Lower leg skin (tissue), 4 donors: ENCODE data around the gene APMAP. TPM values are rescaled to one million over a fixed set of nuclear protein-coding genes. Genes with fewer than 3 reads are reported as not detected.

Source experiments
- DNase-seq, 2 donors: peaks; one replicate each; pipeline ENCODE4 v3.0.0-alpha.2; 2019; ENCODE audit warnings: low spot score in 2 of 2
- H3K4me3 ChIP-seq: fragments of 200-600 bp; sonication (generic); 2 replicates; pipeline ENCODE4 v1.5.1; 2017; ENCODE audit warnings: mild to moderate bottlenecking, low read depth; ENCODE audit not compliant: poor library complexity, severe bottlenecking
- POLR2A ChIP-seq, 2 donors: fragments of 450-650 bp; IDR thresholded peaks; one replicate each; pipeline ENCODE4 v1.6.1; 2016 to 2017; ENCODE audit warnings: antibody characterized with exemption in 2 of 2, mild to moderate bottlenecking in 1 of 2, moderate library complexity in 1 of 2
- WGBS, 2 donors: methylation state at CpG; one replicate each; pipeline ENCODE4 v1.1.5; 2018; 5-methylcytosine and 5-hydroxymethylcytosine counted together
- intact Hi-C: fragments of 100-400 bp; cut with DNase I; formaldehyde crosslinking; loops from one replicate; pipeline ENCODE4 v1.15.0; 2023; ENCODE audit warnings: low total_unique reads
- total RNA-seq, 4 donors: library from RNA; depleted of rRNA; stranded (reverse); fragments of >200 nt; gene quantifications; one replicate each; pipeline ENCODE4 v1.1.0, GENCODE V29; 2016
- TF ChIP-seq, protein P1 (sequence below), 3 donors: fragments of 450-650 bp; IDR thresholded peaks; one replicate each; pipeline ENCODE4 v1.5.1; 2016; ENCODE audit warnings: antibody characterized with exemption in 3 of 3, mild to moderate bottlenecking in 3 of 3, moderate library complexity in 2 of 3

The APMAP gene
- total RNA-seq, 4 donors from 2014 or later, result 34.4 to 88.7 (median 52.6) TPM

DNA sequence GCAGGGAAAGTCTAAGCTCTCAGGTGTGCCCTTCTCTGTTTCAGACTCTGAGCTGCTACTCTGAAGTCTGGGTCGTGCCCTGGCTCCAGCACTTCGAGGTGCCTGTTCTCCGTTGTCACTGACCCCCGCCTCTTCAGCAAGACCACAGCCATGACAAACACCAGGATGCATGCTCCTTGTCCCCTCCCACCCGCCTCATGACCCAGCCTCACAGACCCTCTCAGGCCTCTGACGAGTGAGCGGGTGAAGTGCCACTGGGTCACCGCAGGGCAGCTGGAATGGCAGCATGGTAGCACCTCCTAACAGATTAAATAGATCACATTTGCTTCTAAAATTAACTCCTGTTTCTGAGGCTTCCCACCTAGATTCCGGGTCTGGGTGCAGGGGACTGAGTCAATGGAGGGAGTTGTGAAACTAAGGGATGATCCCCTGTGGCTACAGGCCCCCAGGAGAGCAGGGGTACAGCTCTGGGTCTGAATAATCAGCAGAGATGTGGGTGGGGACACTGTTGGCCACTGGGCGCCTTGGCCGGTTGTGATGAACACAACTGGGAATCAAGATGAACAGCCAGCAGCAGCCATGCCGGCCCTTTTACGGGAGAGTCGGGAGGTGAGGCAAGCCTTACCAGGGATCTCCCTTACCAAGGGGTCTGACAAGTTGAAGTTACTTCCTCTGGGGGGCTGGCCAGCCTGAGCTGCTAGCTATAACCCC lies 32.8 kb downstream of the APMAP start:
- DNase-seq, result peak in 1 of 2 donors; percentile 81
- no peak for TF ChIP-seq POLR2A (IDR thresholded peaks at IDR 0.05)
- TF ChIP-seq, protein P1, sequence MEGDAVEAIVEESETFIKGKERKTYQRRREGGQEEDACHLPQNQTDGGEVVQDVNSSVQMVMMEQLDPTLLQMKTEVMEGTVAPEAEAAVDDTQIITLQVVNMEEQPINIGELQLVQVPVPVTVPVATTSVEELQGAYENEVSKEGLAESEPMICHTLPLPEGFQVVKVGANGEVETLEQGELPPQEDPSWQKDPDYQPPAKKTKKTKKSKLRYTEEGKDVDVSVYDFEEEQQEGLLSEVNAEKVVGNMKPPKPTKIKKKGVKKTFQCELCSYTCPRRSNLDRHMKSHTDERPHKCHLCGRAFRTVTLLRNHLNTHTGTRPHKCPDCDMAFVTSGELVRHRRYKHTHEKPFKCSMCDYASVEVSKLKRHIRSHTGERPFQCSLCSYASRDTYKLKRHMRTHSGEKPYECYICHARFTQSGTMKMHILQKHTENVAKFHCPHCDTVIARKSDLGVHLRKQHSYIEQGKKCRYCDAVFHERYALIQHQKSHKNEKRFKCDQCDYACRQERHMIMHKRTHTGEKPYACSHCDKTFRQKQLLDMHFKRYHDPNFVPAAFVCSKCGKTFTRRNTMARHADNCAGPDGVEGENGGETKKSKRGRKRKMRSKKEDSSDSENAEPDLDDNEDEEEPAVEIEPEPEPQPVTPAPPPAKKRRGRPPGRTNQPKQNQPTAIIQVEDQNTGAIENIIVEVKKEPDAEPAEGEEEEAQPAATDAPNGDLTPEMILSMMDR (IDR thresholded peaks at IDR 0.05), result no peak
- no peak overlapping the region for H3K4me3 ChIP-seq
- intact Hi-C loops, result no loop called here
- 86 to 88% methylated on average over 11 to 13 of the region's 14 CpGs for WGBS, 2 donors

DNA sequence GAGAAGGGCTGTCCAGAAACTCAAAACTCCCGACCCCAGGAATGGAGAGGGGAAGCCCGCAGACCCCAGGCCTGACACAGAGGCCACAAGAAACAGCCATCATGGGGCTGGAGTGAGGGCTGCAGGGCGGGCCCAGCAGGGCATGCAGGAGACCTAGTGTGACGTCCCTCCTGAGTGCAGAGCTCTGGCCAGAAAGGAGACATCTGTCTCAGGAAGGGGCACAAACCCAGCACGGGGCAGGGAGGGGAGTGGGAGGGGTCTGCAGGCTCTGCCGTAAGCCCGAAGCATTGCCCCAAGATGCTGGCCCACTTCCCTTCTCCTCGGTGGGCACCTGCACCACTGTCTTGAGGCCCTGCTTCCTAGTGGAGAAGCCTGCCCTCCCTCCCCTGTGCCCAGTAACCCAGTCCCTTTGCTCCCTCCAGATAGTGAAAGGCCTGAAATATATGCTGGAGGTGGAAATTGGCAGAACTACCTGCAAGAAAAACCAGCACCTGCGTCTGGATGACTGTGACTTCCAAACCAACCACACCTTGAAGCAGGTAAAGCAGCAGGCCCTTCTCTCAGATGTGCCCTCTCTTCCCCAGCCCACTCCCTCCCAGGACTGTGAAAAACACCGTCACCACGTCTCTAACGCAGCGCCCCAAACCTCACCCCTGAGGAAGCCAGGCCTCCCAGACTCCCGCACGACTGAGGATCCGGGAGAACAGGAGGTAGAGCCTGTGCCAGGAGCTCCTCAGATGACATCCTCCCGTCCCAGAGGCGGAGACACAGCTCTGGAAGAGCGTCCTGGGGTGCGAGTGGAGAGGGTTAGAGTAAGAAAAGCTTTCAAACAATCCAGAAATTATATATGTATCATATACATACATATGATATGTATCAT lies 33.8 kb downstream of the APMAP start:
- intact Hi-C loops, result no loop called here
- WGBS, 2 donors, result 78 to 79% methylated on average over 20 of the region's 20 CpGs
- peak in 1 of 2 donors; percentile 63 for DNase-seq
- no peak overlapping the region for H3K4me3 ChIP-seq
- TF ChIP-seq, protein P1 (IDR thresholded peaks at IDR 0.05), result no peak
- TF ChIP-seq POLR2A (IDR thresholded peaks at IDR 0.05), result no peak

DNA sequence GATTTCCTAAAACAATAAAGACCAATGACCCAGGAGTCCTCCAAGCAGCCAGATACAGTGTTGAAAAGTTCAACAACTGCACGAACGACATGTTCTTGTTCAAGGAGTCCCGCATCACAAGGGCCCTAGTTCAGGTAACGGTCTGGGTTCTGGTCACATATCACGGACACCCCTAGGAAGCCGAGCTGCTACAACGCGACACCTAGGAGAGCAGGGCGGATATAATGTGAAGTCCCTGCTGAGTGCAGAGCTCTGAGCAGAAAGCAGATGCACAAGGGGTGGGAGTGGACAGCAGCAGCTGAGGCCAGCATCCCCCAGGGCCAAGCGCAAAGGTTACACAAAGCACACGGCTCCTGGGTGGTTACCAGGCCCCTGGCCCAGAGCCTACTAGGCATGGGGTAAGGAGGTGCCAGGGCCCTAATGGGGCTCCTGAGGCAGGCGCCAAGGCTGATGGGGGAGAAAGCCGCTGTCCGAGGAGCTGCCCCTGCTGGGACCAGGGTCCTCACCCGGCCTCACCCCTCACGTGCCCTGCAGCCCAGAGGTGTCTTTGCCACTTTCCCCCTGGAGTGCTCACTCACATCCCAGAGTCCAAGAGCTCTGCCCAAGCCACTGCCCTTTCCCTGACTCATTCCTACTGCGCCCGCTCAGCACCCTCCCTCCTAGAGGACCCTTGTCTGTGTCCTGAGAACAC lies 35.1 kb downstream of the APMAP start:
- no peak overlapping the region for H3K4me3 ChIP-seq
- 95% methylated on average over 16 to 17 of the region's 18 CpGs for WGBS, 2 donors
- intact Hi-C loops, result no loop called here
- TF ChIP-seq, protein P1 (IDR thresholded peaks at IDR 0.05), result no peak
- TF ChIP-seq POLR2A (IDR thresholded peaks at IDR 0.05), result no peak
- peak in 1 of 2 donors; percentile 68 for DNase-seq

DNA sequence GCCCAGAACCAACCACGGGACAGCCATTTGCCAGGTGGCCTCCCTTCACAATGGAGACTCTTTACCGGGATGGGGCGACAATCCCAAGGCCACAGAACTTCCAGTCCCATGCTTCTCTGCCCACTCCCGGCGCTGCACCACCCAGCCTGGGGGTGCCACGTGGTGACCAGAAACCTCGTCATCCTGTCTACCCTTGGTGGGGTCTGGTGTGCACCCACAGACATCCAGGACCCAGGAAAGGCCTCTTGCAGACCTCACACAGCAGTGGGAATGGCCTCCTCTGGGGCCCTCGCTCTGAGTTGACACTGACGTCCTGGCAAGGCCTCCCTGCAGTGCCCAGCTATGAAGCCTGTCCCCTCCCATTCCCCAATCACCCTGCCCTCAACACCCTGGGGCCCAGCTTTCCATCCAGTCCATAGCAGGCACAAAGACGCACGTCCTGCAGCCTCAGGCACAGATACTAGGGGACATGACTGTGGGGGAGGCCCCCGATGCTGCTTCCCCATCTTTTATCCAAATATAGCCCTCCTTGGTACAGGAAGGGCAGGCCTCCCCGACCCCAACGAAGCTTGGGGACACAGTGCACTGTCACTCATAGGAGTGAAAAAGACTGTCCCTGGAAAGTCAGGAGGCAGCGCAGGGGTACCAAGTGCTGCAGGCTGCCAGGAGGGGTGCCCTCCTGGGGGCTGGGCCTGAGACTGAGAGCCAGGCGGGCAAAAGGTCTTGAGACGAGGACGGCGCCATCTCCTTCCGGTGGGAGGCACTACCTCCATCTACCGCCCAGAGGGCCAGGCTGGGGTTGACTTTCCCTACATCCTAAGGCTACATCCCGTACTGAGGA lies 36.3 kb downstream of the APMAP start:
- WGBS, 2 donors, result 94 to 95% methylated on average over 22 of the region's 22 CpGs
- no peak overlapping the region for H3K4me3 ChIP-seq
- no peak for TF ChIP-seq POLR2A (IDR thresholded peaks at IDR 0.05)
- TF ChIP-seq, protein P1 (IDR thresholded peaks at IDR 0.05), result no peak
- intact Hi-C loops, result no loop called here
- DNase-seq, result peak in 1 of 2 donors; percentile 78

DNA sequence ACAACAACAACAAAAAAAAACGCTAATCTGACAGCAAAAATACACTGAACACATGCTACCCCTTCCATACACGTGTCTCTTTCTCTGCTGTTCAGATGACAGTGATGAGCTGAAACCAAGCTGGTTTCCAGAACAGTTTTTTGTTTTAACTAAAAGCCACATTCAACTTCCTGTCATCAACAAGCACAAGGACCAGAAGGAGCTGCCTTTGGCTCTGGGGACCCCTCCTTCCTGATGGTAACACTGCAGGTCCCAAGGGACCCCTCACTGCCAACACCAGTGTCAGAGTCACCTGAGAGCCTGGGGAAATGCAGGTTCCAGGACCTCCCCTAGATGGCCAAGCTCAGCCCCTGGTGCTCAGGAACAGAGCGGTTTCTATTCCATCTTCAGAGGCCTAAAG lies 37.5 kb downstream of the APMAP start:
- DNase-seq, result peak in 1 of 2 donors; percentile 28
- intact Hi-C loops, result no loop called here
- WGBS, 2 donors, result 60 to 63% methylated on average over 3 of the region's 3 CpGs
- TF ChIP-seq, protein P1 (IDR thresholded peaks at IDR 0.05), result no peak
- no peak for TF ChIP-seq POLR2A (IDR thresholded peaks at IDR 0.05)
- H3K4me3 ChIP-seq, result no peak overlapping the region
